Measurements from ENCODE around the gene LAMP2. TPM values are rescaled to one million over a fixed set of nuclear protein-coding genes. Genes with fewer than 3 reads are reported as not detected.

LAMP2 gene
- total RNA-seq, 1 donor from 2014 or later: 146 TPM

DNA sequence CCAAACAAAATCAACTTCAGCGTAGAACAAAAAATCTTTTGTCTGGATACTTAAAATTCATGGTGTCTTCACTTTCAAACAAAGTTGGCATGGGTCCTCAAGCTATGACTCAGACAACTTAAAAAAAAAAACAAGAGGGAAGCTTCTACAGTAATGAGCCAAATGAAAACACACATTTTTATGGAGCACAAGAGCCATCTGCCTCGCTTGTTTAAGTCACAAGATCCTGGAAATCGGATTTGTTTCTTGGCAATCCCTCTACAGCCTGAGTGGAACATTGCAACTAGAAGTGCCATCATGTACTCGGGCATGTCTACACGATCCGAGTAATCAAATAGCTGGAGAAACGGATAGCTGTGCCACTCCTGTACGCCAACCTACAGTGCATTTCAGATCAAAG is 22.6 kb downstream of the LAMP2 start:
- Histone ChIP-seq H3K79me2 (ENCODE audit: insufficient read depth, low read length) (no peaks in the 10 kb centered on the region), H3K27me3 (ENCODE audit: insufficient read depth, low read length) (no peaks in the 10 kb centered on the region), H3K4me2 (ENCODE audit: low read length) (peak overlapping the region; percentile 37), H2AFZ (ENCODE audit: low read depth, low read length) (no peak overlapping the region), H3K9me3 (ENCODE audit: insufficient read depth, low read depth, low read length) (no peaks in the 10 kb centered on the region), H4K20me1 (ENCODE audit: insufficient read depth, low read length) (no peaks in the 10 kb centered on the region), H3K27ac (ENCODE audit: low read depth, low read length) (no peak overlapping the region), H3K4me1 (ENCODE audit: insufficient read depth, low read length) (peaks cover 3% of the 10 kb centered on the region), H3K4me3 (ENCODE audit: insufficient read depth, low read depth, low read length) (no peak overlapping the region), H3K36me3 (ENCODE audit: insufficient read depth, low read length) (peaks cover 8% of the 10 kb centered on the region), H3K9ac (ENCODE audit: low read length) (no peak overlapping the region)
- DNase-seq (ENCODE audit: low read depth) (peak; percentile 70), FAIRE-seq (no peak)
- Mint-ChIP-seq H3K4me1 (ENCODE audit: low read depth, unreplicated experiment) (peaks cover 5% of the 10 kb centered on the region), H3K36me3 (ENCODE audit: low read depth, unreplicated experiment) (peaks cover 3% of the 10 kb centered on the region), H3K27me3 (ENCODE audit: low read depth, unreplicated experiment) (no peaks in the 10 kb centered on the region), H3K4me3 (ENCODE audit: unreplicated experiment) (no peak overlapping the region), H3K9me3 (ENCODE audit: unreplicated experiment) (no peaks in the 10 kb centered on the region), H3K27ac (ENCODE audit: unreplicated experiment) (no peak overlapping the region)
- TF ChIP-seq CTCF (IDR thresholded peaks at IDR 0.05; ENCODE audit: insufficient read depth, low read depth, low read length) (no peak), EZH2 (IDR thresholded peaks at IDR 0.05; ENCODE audit: insufficient read depth, low read length) (no peak)

DNA sequence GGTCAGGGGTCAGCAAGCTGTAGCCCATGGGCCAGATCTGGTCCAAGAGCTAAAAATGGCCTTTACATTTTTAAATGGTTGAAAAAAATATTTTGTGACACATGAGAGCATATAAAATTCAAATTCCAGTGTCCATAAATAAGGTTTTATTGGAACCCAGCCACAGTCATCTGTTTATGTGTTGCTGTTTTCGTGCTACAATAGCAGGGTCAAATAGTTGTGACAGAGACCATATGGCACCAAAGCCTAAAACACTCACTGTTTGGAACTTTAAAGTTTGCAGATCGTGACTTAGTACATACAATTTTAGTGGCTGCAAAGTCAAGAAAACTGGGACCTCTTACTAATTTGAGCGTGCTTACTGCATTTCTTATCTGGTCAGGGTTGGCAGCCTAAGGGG is 29.2 kb downstream of the LAMP2 start:
- Histone ChIP-seq H2AFZ (ENCODE audit: low read depth, low read length) (no peak overlapping the region), H4K20me1 (ENCODE audit: insufficient read depth, low read length) (no peaks in the 10 kb centered on the region), H3K4me1 (ENCODE audit: insufficient read depth, low read length) (no peaks in the 10 kb centered on the region), H3K9me3 (ENCODE audit: insufficient read depth, low read depth, low read length) (no peaks in the 10 kb centered on the region), H3K9ac (ENCODE audit: low read length) (no peak overlapping the region), H3K4me2 (ENCODE audit: low read length) (no peak overlapping the region), H3K27ac (ENCODE audit: low read depth, low read length) (no peak overlapping the region), H3K4me3 (ENCODE audit: insufficient read depth, low read depth, low read length) (no peak overlapping the region), H3K27me3 (ENCODE audit: insufficient read depth, low read length) (no peaks in the 10 kb centered on the region), H3K79me2 (ENCODE audit: insufficient read depth, low read length) (no peaks in the 10 kb centered on the region), H3K36me3 (ENCODE audit: insufficient read depth, low read length) (peaks cover 8% of the 10 kb centered on the region)
- Mint-ChIP-seq H3K36me3 (ENCODE audit: low read depth, unreplicated experiment) (no peaks in the 10 kb centered on the region), H3K4me1 (ENCODE audit: low read depth, unreplicated experiment) (no peaks in the 10 kb centered on the region), H3K9me3 (ENCODE audit: unreplicated experiment) (no peaks in the 10 kb centered on the region), H3K27me3 (ENCODE audit: low read depth, unreplicated experiment) (no peaks in the 10 kb centered on the region), H3K27ac (ENCODE audit: unreplicated experiment) (no peak overlapping the region), H3K4me3 (ENCODE audit: unreplicated experiment) (no peak overlapping the region)
- no peak for TF ChIP-seq EZH2 (IDR thresholded peaks at IDR 0.05; ENCODE audit: insufficient read depth, low read length)
- TF ChIP-seq CTCF (IDR thresholded peaks at IDR 0.05; ENCODE audit: insufficient read depth, low read depth, low read length): no peak
- DNase-seq (ENCODE audit: low read depth) (no peak), FAIRE-seq (no peak)

- Histone ChIP-seq H3K9ac (ENCODE audit: low read length) (no peak overlapping the region), H3K27me3 (ENCODE audit: insufficient read depth, low read length) (no peaks in the 10 kb centered on the region), H3K4me2 (ENCODE audit: low read length) (no peak overlapping the region), H2AFZ (ENCODE audit: low read depth, low read length) (no peak overlapping the region), H3K4me1 (ENCODE audit: insufficient read depth, low read length) (peaks cover 9% of the 10 kb centered on the region), H3K36me3 (ENCODE audit: insufficient read depth, low read length) (peaks cover 2% of the 10 kb centered on the region), H4K20me1 (ENCODE audit: insufficient read depth, low read length) (no peaks in the 10 kb centered on the region), H3K4me3 (ENCODE audit: insufficient read depth, low read depth, low read length) (no peak overlapping the region), H3K79me2 (ENCODE audit: insufficient read depth, low read length) (no peaks in the 10 kb centered on the region), H3K9me3 (ENCODE audit: insufficient read depth, low read depth, low read length) (no peaks in the 10 kb centered on the region), H3K27ac (ENCODE audit: low read depth, low read length) (no peak overlapping the region)
- peak; percentile 79 for FAIRE-seq
- H3K4me3 Mint-ChIP-seq (ENCODE audit: unreplicated experiment): no peak overlapping the region
- no peaks in the 10 kb centered on the region for H3K36me3 Mint-ChIP-seq (ENCODE audit: low read depth, unreplicated experiment)
- DNase-seq (ENCODE audit: low read depth): no peak
- H3K9me3 Mint-ChIP-seq (ENCODE audit: unreplicated experiment): no peaks in the 10 kb centered on the region
- TF ChIP-seq EZH2 (IDR thresholded peaks at IDR 0.05; ENCODE audit: insufficient read depth, low read length) (no peak), CTCF (IDR thresholded peaks at IDR 0.05; ENCODE audit: insufficient read depth, low read depth, low read length) (no peak)
- H3K27me3 Mint-ChIP-seq (ENCODE audit: low read depth, unreplicated experiment): no peaks in the 10 kb centered on the region
- peaks cover 5% of the 10 kb centered on the region for H3K4me1 Mint-ChIP-seq (ENCODE audit: low read depth, unreplicated experiment)
- no peak overlapping the region for H3K27ac Mint-ChIP-seq (ENCODE audit: unreplicated experiment)
Observed at GRCh38 chrX:120429776-120430540, 39.1 kb downstream of the LAMP2 start.
